Stimulated activated CD8-positive, alpha-beta memory T cell treated with anti-CD3 and anti-CD28 coated beads, Interleukin-7, amount 100 ng/mL, for 1 hour (primary cell): Measurements from ENCODE around the gene ALKBH5.

ENCODE experiments used
- DNase-seq, 2 donors: peaks; one replicate each; pipeline ENCODE4 v3.0.0-alpha.2; 2020; ENCODE audit warnings: low read depth in 2 of 2

Gene ALKBH5

DNA sequence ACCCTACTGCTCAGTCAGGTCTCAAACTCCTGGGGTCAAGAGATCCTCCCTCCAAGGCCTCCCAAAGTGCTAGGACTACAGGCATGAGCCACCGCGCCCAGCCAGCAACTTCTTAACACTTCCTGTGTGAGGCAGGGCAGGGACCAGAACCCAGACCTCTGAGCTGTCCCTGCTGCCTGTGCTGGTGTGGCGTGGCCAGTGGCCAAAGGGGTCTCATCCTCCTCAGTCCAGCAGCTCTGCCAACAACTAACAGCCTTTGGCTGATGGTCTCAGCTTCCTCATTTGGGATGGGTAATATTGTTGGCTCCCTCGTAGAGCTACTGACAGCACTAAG lies 40.4 kb downstream of the ALKBH5 start:
- DNase-seq, result no peak

- DNase-seq, result no peak
Observed at GRCh38 chr17:18224387-18225120, 40.9 kb downstream of the ALKBH5 start.

DNA sequence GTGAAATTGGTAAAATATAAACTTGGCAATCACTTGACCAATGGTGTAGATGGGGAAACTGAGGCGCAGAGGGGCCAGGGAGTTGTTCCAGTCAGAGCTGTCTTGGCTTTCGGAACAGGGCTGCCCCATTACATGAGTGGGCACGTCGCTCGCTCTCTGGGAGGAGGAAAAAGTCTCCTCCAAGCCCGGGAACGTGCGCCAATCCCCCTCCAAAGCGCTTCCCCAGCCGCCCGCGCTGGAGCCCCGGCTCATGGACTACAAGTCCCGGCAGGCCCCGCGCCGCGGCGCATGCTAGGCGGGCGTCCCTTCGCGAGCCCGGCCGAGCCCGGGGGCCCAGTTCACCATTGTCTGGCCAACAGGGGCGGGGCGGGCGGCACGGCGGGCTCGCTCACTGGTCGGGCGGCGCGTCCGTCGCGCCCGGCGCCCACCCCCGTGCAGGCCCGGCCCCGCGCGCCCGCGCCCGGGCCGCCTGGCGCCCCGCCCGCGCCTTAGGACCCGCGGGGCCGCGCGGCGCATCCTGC lies 41.6 kb downstream of the ALKBH5 start, which contains the start of gene LLGL1:
Gene LLGL1, plus strand, starts transcription at position 515 of the 521 bp plus-strand sequence. CDS start 48 bp downstream, outside the sequence.
- peak; percentile 89 to 93 for DNase-seq

DNA sequence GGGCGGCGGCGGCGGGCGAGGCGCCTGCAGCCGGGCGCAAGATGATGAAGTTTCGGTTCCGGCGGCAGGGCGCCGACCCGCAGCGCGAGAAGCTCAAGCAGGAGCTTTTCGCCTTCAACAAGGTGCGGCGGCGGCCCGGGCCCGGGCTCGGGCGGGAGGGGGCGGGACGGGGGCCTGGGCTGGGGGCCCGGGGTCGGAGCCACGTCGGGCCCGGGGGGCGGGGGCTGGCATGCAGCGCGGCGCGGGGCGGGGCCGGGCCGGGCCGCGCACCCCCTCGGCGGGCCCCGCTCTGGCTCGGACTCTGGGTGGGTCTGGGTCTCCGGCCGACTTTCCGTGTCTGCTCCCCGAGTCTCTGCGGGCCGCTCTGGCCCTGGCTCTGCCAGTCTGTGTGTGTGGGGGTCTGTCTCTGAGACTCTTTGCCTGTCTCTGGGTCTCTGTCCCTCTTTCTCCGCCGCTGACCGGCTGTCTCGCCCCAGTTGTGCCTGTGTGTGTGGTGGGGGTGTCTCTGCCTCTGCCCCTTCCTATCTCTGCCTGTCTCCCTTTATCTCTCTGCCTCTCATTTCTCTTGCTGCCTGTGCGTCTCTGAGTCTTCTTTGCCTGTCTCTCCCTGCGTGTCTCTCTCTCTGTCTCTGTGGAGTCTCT lies 42.1 kb downstream of the ALKBH5 start:
- DNase-seq, result peak in 1 of 2 donors; percentile 14

GRCh38 chr17:18226284-18226945 lies 42.8 kb downstream of the ALKBH5 start:
- no peak for DNase-seq

GRCh38 chr17:18227635-18228034 lies 44.0 kb downstream of the ALKBH5 start:
- DNase-seq, result no peak

- no peak for DNase-seq
Observed at GRCh38 chr17:18228176-18228682, 44.6 kb downstream of the ALKBH5 start.

DNA sequence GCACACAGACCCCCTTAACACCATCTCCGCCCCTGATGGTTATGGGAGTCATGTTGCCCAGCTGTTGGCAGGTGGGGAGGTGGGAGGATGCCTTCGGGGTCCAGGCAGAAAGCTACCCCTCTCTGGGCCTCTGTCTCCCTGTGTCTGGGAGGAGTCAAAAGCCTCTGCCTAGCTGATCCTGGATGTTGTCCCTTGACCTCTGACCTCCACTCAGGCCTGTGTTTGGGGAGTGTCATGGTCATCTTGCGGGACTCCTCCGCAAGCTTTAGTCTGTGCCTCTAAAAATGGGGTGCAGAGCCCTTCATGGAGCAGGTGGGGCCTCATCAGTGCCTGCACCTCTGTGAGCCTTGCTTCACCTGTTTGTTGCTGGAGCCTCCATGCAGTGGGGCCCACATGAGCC lies 45.6 kb downstream of the ALKBH5 start:
- DNase-seq, result no peak

DNA sequence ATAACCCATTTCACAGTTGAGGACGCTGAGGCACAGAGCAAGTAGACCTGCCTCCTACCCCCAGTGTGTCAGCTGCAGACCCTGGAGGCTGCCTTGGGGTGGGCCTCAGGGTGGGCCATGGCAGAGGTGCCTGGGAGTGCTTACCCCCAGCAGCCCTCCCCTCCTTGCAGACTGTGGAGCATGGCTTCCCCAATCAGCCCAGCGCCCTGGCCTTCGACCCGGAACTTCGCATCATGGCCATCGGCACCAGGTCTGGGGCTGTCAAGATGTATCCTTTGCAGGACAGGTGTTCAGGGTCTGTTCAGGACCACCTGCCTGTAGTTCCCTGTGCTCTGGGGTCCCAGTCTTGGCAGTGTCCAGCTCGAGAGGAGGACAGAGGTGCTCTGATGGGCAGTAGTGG lies 46.1 kb downstream of the ALKBH5 start:
- DNase-seq, result no peak

DNA sequence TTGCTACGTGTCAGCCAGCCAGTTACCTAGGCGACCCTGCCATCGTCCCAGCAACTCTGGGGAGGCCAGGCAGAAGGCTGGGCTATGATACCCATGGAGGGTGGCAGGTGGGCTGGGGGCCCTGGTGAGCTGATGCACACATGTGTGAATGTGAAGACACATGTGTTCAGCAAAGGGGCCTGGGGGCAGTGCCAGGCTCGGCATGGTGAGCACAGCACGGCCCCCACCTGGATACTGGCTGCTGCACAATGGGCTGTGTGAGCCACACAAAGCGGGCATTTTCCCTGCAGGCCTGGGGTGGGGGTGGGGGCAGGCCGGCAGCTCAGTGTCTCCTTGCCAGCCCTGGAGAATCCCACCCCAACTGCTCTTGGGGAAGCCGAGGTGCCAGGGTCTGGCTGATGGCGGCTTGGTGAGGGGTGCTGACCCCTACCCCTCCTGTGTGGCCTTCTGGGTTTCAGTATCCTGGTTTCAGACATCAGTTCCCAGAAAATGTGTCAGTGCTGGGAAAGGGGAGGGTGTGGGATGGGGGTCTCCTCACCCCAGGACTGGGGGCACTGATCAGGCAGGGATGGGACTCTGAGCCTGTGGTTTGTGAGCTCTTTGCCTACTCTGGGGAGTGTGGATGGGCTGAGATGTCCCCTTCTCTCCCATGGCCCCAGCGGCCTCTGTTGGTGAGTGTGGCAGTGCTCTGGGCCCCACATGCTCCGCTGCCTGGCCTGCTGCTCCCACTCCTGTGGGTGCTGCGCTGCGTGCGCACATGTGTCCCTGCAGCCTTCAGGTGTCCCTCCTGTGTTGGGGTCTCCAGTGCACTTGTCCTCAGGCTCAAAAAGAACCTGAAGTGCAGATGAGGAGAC lies 46.9 kb downstream of the ALKBH5 start:
- DNase-seq, result no peak

GRCh38 chr17:18231164-18231563 lies 47.5 kb downstream of the ALKBH5 start:
- no peak for DNase-seq

DNA sequence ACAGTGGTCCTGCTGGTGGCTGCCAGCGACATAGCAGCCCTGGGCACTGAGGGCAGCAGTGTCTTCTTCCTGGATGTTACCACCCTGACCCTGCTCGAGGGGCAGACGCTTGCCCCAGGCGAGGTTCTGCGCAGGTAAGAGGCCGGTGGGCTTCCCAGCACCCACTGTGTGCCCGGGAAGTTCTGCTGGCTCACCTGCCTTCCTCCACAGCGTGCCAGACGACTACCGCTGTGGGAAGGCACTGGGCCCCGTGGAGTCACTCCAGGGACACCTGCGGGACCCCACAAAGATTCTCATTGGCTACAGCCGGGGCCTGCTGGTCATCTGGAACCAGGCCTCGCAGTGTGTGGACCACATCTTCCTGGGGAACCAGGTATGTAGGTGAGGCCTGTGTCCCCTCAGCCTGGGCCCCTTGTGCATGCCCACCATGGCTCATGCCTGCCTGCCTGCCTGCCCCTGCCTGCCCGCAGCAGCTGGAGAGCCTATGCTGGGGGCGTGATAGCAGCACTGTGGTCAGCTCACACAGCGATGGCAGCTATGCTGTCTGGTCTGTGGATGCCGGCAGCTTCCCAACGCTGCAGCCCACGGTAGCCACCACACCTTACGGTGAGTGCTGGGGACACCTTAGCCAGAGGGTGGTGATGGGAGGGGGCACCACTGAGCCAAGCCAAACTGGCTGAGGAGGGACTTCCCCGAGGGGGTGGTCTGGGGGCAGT lies 50.3 kb downstream of the ALKBH5 start:
- DNase-seq, result no peak

DNA sequence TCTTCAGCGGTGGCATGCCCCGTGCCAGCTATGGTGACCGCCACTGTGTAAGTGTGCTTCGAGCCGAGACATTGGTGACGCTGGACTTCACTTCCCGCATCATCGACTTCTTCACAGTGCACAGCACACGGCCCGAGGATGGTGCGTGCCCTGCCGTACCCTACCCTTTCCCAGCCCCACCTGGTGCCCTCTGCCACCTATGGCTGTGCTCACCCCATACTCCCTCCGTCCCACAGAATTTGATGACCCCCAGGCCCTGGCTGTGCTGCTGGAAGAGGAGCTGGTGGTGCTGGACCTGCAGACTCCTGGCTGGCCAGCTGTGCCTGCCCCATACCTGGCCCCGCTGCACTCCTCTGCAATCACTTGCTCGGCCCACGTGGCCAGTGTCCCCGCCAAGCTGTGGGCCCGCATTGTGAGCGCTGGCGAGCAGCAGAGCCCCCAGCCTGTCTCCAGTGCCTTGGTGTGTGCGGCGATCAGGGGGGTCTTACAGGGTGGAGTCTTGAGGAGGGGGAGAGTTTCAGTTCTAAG lies 51.3 kb downstream of the ALKBH5 start:
- no peak for DNase-seq

DNA sequence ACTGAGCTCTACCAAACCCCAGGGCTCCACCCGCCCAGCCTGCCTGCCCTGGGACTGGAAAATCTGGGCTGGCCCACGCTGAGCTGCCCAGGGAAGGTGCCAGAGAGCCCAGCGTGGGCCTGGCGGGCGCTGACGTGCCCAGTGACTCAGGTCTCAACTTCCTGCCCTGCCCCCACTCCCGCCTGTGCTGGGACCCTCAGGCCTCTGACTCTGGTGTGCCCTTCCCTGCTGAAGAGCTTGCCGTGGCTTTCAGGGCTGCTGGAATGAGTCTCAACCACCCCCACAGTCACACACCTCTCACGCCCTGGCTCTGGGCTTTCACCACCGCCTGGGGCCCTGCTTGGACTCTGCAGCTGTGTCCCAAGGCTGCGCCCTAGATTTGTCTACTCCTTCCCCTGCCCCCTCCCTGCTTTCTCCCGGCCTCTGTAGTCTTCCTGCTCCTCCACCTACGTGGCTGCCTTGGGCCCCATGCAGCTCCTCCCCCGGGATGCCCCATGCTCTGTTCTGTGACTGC lies 52.2 kb downstream of the ALKBH5 start:
- no peak for DNase-seq

- DNase-seq, result no peak
Observed at GRCh38 chr17:18236494-18236893, 52.9 kb downstream of the ALKBH5 start.

GRCh38 chr17:18237461-18237860 lies 53.8 kb downstream of the ALKBH5 start:
- DNase-seq, result no peak

DNA sequence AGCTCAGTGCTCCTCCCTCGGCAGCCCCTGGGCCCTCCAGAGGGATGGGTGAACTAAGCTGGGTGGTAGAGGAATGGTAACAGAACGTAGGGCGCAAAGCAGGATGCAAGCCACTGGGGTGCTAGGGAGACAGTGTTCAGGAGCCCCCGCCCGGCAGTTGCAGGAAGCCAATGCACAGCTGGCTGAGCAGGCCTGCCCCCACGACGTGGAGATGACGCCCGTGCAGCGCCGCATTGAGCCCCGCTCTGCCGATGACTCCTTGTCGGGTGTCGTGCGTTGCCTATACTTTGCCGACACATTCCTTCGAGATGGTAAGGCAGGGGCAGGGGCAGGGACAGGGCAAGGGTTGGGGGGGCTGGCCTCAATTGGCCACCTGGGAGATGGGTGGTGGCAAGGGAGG lies 54.7 kb downstream of the ALKBH5 start:
- DNase-seq, result no peak

- DNase-seq, result no peak
Observed at GRCh38 chr17:18240449-18240848, 56.8 kb downstream of the ALKBH5 start.

GRCh38 chr17:18241229-18241871 lies 57.7 kb downstream of the ALKBH5 start:
- DNase-seq, result no peak
